Right cardiac atrium (tissue), 5 donors: ENCODE data around the gene ARHGAP15. TPM values are rescaled to one million over a fixed set of nuclear protein-coding genes. Genes with fewer than 3 reads are reported as not detected.

ENCODE experiments used
- ATAC-seq, 2 donors: fragments of 200-7000 bp; cut with Tn5 transposase; one replicate each; pipeline versions ENCODE4 v1.8.0 to v1.9.1; 2020; ENCODE audit warnings: moderate library complexity in 2 of 2, mild to moderate bottlenecking in 1 of 2
- DNase-seq, 3 donors: peaks; one replicate each; pipeline ENCODE4 v3.0.0-alpha.2; 2020
- H3K27ac ChIP-seq: one replicate; pipeline ENCODE4 v1.5.1; 2013; ENCODE audit warnings: mild to moderate bottlenecking, low read length, control low read depth, moderate library complexity
- H3K27me3 ChIP-seq: one replicate; pipeline ENCODE4 v1.6.1; 2013; ENCODE audit not compliant: control insufficient read depth, insufficient read depth
- H3K4me1 ChIP-seq: one replicate; pipeline ENCODE4 v1.6.1; 2013; ENCODE audit warnings: low read length; ENCODE audit not compliant: control insufficient read depth, insufficient read depth
- H3K4me3 ChIP-seq: one replicate; pipeline ENCODE4 v1.5.1; 2013; ENCODE audit warnings: low read length, control low read depth
- H3K9me3 ChIP-seq: one replicate; pipeline ENCODE4 v1.6.1; 2013; ENCODE audit warnings: low read length; ENCODE audit not compliant: control insufficient read depth
- whole genome bisulfite sequencing: extraction: QIAGEN DNeasy Blood & Tissue Kit; methylation state at CpG from one replicate; pipeline ENCODE4 v1.1.7; 2013; 5-methylcytosine and 5-hydroxymethylcytosine counted together
- intact Hi-C, 4 donors: fragments of 100-400 bp; cut with DNase I; formaldehyde crosslinking; loops; one replicate each; pipeline versions ENCODE4 v1.11.0 to v1.14.0; 2022 to 2023
- polyA plus RNA-seq: library from polyadenylated mRNA; stranded (reverse); fragments of 200-250 nt; gene quantifications from one replicate; pipeline ENCODE4 v1.2.3, GENCODE V29; 2013
- total RNA-seq, 4 donors: library from RNA; stranded (reverse); fragmentation: NEBNext Ultra II Directional; extraction: Animal tissue kit (Norgen Biotek cat#: 25700); gene quantifications; one replicate each; pipeline ENCODE4 v1.2.1, GENCODE V29; 2021
- donor health status: healthy with polysubstance abuse.
- donor health status: DM: no; HTN: yes; CAD: no.
- donor health status: DM: no; HTN: no; CAD: no.
- donor health status: DM: no; HTN: yes; CAD: no; lungs with severe emphysema.
- donor health status: DM: yes; HTN: yes; CAD: no.

ARHGAP15 gene
- total and polyA plus RNA-seq, 5 donors: 4.5 to 8.4 (median 6.5) TPM

- Histone ChIP-seq H3K4me1 (no peaks in the 10 kb centered on the region), H3K9me3 (no peaks in the 10 kb centered on the region), H3K27me3 (no peaks in the 10 kb centered on the region), H3K4me3 (no peak overlapping the region), H3K27ac (no peak overlapping the region)
- ATAC-seq: no peak
- intact Hi-C loops: no loop called here
- DNase-seq: no peak
- 84% methylated on average over 2 of the region's 2 CpGs for WGBS
Measured at GRCh38 chr2:143251681-143252080, 122.5 kb downstream of the ARHGAP15 start.

GRCh38 chr2:143252138-143252907 lies 123.1 kb downstream of the ARHGAP15 start:
- no peak for ATAC-seq
- Histone ChIP-seq H3K27ac (no peak overlapping the region), H3K27me3 (no peaks in the 10 kb centered on the region), H3K4me3 (no peak overlapping the region), H3K9me3 (no peaks in the 10 kb centered on the region), H3K4me1 (no peaks in the 10 kb centered on the region)
- intact Hi-C loops: no loop called here
- no peak for DNase-seq
- 88% methylated on average over 5 of the region's 5 CpGs for WGBS

- H3K9me3 ChIP-seq: no peaks in the 10 kb centered on the region
- intact Hi-C loops: no loop called here
- no peak for DNase-seq
- H3K4me1 ChIP-seq: no peaks in the 10 kb centered on the region
- no peak overlapping the region for H3K4me3 ChIP-seq
- WGBS: 78% methylated on average over 1 of the region's 1 CpG
- ATAC-seq: no peak
- H3K27me3 ChIP-seq: no peaks in the 10 kb centered on the region
- H3K27ac ChIP-seq: no peak overlapping the region
Measured at GRCh38 chr2:143254110-143254509, 124.9 kb downstream of the ARHGAP15 start.

GRCh38 chr2:143255086-143255485 lies 125.9 kb downstream of the ARHGAP15 start:
- WGBS: 80% methylated on average over 3 of the region's 3 CpGs
- Histone ChIP-seq H3K27ac (no peak overlapping the region), H3K4me3 (no peak overlapping the region), H3K9me3 (no peaks in the 10 kb centered on the region), H3K4me1 (no peaks in the 10 kb centered on the region), H3K27me3 (no peaks in the 10 kb centered on the region)
- DNase-seq (no peak), ATAC-seq (no peak)
- intact Hi-C loops: loop anchor here in 1 of 4 donors (5.0 kb wide), 1 partner anchor 143 kb away; no protein-coding TSS in a partner anchor

GRCh38 chr2:143255899-143256298 lies 126.7 kb downstream of the ARHGAP15 start:
- DNase-seq (no peak), ATAC-seq (no peak)
- Histone ChIP-seq H3K4me3 (no peak overlapping the region), H3K9me3 (no peaks in the 10 kb centered on the region), H3K27me3 (no peaks in the 10 kb centered on the region), H3K27ac (no peak overlapping the region), H3K4me1 (no peaks in the 10 kb centered on the region)
- intact Hi-C loops: loop anchor here in 1 of 4 donors (5.0 kb wide), 1 partner anchor 144 kb away; no protein-coding TSS in a partner anchor

GRCh38 chr2:143258126-143258892 lies 129.1 kb downstream of the ARHGAP15 start:
- Histone ChIP-seq H3K4me1 (no peaks in the 10 kb centered on the region), H3K9me3 (no peaks in the 10 kb centered on the region), H3K4me3 (no peak overlapping the region), H3K27me3 (no peaks in the 10 kb centered on the region), H3K27ac (no peak overlapping the region)
- ATAC-seq (no peak), DNase-seq (no peak)
- 62% methylated on average over 3 of the region's 3 CpGs for WGBS
- intact Hi-C loops: loop anchor here in 1 of 4 donors (5.0 kb wide), 1 partner anchor 146 kb away; no protein-coding TSS in a partner anchor

GRCh38 chr2:143259368-143259958 lies 130.2 kb downstream of the ARHGAP15 start:
- WGBS: 6% methylated on average over 5 of the region's 5 CpGs
- Histone ChIP-seq H3K4me1 (no peaks in the 10 kb centered on the region), H3K4me3 (peak overlapping the region; percentile 35), H3K27ac (no peak overlapping the region), H3K9me3 (no peaks in the 10 kb centered on the region), H3K27me3 (no peaks in the 10 kb centered on the region)
- peak; percentile 58 to 71 for ATAC-seq
- peak in 2 of 3 donors; percentile 49 to 78 for DNase-seq
- intact Hi-C loops: loop anchor here in 1 of 4 donors (5.0 kb wide), 1 partner anchor 147 kb away; no protein-coding TSS in a partner anchor

GRCh38 chr2:143261986-143262385 lies 132.8 kb downstream of the ARHGAP15 start:
- H3K27me3 ChIP-seq: no peaks in the 10 kb centered on the region
- no peaks in the 10 kb centered on the region for H3K4me1 ChIP-seq
- no peak overlapping the region for H3K27ac ChIP-seq
- WGBS: 74% methylated on average over 4 of the region's 4 CpGs
- no peak overlapping the region for H3K4me3 ChIP-seq
- DNase-seq (no peak), ATAC-seq (no peak)
- intact Hi-C loops: no loop called here
- no peaks in the 10 kb centered on the region for H3K9me3 ChIP-seq

- no peaks in the 10 kb centered on the region for H3K4me1 ChIP-seq
- no peak for DNase-seq
- WGBS: 84% methylated on average over 4 of the region's 4 CpGs
- no peak overlapping the region for H3K27ac ChIP-seq
- ATAC-seq: no peak
- no peaks in the 10 kb centered on the region for H3K9me3 ChIP-seq
- no peaks in the 10 kb centered on the region for H3K27me3 ChIP-seq
- intact Hi-C loops: no loop called here
- H3K4me3 ChIP-seq: no peak overlapping the region
Measured at GRCh38 chr2:143262389-143262788, 133.2 kb downstream of the ARHGAP15 start.

GRCh38 chr2:143263066-143263625 lies 133.9 kb downstream of the ARHGAP15 start:
- Histone ChIP-seq H3K4me3 (no peak overlapping the region), H3K27ac (no peak overlapping the region), H3K4me1 (no peaks in the 10 kb centered on the region), H3K27me3 (no peaks in the 10 kb centered on the region), H3K9me3 (no peaks in the 10 kb centered on the region)
- DNase-seq (no peak), ATAC-seq (no peak)
- WGBS: 78% methylated on average over 2 of the region's 2 CpGs
- intact Hi-C loops: no loop called here

- intact Hi-C loops: no loop called here
- H3K27ac ChIP-seq: no peak overlapping the region
- WGBS: 30% methylated on average over 2 of the region's 2 CpGs
- no peaks in the 10 kb centered on the region for H3K9me3 ChIP-seq
- ATAC-seq: peak; percentile 57 to 81
- H3K4me1 ChIP-seq: no peaks in the 10 kb centered on the region
- H3K4me3 ChIP-seq: no peak overlapping the region
- no peaks in the 10 kb centered on the region for H3K27me3 ChIP-seq
- no peak for DNase-seq
Measured at GRCh38 chr2:143264851-143265250, 135.6 kb downstream of the ARHGAP15 start.
